Stimulated activated CD4-positive, alpha-beta T cell treated with anti-CD3 and anti-CD28 coated beads, TNF-alpha, amount 100 ng/mL, for 1 hour (primary cell): ENCODE data around the gene NAV2.
"Not testable (repeated sequence)": the region's sequence is repeated elsewhere in the genome, so short reads cannot be mapped to it uniquely, and the experiment has no call there.

ENCODE experiments used
- DNase-seq, 3 donors: peaks; one replicate each; pipeline ENCODE4 v3.0.0-alpha.2; 2020; ENCODE audit warnings: low read depth in 3 of 3, low spot score in 1 of 3

Gene NAV2

GRCh38 chr11:20127671-20128527, 415.3 kb downstream of the NAV2 start:
- DNase-seq, result peak; percentile 50 to 68 (median 58)

- not testable (repeated sequence) for DNase-seq
These were observed 415.8 kb downstream of the NAV2 start for GRCh38 chr11:20128528-20128825.

GRCh38 chr11:20129665-20130064, 417.0 kb downstream of the NAV2 start:
- no peak for DNase-seq

GRCh38 chr11:20131788-20132666, 419.4 kb downstream of the NAV2 start:
- peak in 2 of 3 donors; percentile 21 to 26 for DNase-seq

GRCh38 chr11:20132667-20133039, 420.0 kb downstream of the NAV2 start:
- DNase-seq, result no peak

GRCh38 chr11:20134991-20135736, 422.5 kb downstream of the NAV2 start:
- DNase-seq, result no peak

GRCh38 chr11:20137637-20138036, 425.0 kb downstream of the NAV2 start:
- DNase-seq, result no peak

- no peak for DNase-seq
These were observed 426.1 kb downstream of the NAV2 start for GRCh38 chr11:20138707-20139106.

GRCh38 chr11:20154381-20154780, 441.7 kb downstream of the NAV2 start:
- DNase-seq, result no peak

- no peak for DNase-seq
These were observed 443.1 kb downstream of the NAV2 start for GRCh38 chr11:20155683-20156279.

- DNase-seq, result peak in 1 of 3 donors; percentile 25
These were observed 443.7 kb downstream of the NAV2 start for GRCh38 chr11:20156280-20156875.

- peak in 1 of 3 donors; percentile 9 for DNase-seq
These were observed 444.4 kb downstream of the NAV2 start for GRCh38 chr11:20156876-20157613.

GRCh38 chr11:20157728-20158127, 445.1 kb downstream of the NAV2 start:
- DNase-seq, result no peak

- DNase-seq, result no peak
These were observed 446.1 kb downstream of the NAV2 start for GRCh38 chr11:20158597-20159257.

GRCh38 chr11:20159466-20160381, 447.1 kb downstream of the NAV2 start:
- no peak for DNase-seq

- DNase-seq, result no peak
These were observed 448.0 kb downstream of the NAV2 start, which contains the start of gene DBX1 for GRCh38 chr11:20160425-20161229. Gene DBX1, minus strand, starts transcription at chr11:20160475. Its CDS starts 151 bp downstream, at chr11:20160324.

GRCh38 chr11:20161230-20161918, 448.7 kb downstream of the NAV2 start:
- no peak for DNase-seq
